ENCODE data around the gene MINDY4.

DNA sequence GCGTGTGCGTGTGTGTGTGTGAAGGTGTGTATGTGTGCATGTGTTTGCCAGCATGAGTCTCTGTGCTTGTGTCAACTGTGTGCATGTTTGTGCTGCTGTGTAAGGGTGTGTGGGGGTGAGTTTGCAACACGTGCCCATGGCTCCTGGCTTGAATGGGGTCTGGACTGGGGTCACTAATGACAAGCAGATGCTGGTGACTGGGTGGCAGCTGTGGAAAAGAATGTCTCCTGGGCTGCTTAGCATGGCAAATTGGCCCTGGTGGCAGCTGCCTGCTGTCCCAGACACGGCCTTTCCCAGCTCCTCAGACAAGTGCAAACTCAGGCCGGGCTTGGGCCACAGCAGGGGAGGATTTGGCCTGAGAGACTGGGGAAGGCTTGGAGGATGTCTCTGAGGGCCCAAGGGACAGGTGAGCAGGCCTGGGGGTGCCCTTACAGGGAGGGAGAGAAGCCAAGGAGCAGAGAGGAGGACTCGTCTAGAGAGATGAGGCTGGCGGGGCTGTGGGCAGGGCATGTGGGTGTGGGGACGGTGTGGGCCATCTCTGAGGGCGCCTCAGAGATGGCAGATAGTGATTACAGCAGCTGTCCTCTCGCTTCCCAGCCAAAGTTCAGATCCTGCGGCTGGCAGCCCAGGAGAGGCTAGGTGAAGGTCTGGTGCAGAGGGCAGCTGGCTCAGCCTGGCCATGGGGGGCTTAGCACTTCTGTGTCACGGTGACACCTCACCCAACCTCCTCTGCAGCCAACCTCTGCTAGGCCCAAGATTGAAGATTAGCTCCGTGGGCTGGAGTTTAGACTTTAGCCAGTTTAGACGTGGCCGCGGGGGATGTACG lies 142.0 kb downstream of the MINDY4 start:
- TF ChIP-seq, protein P1, sequence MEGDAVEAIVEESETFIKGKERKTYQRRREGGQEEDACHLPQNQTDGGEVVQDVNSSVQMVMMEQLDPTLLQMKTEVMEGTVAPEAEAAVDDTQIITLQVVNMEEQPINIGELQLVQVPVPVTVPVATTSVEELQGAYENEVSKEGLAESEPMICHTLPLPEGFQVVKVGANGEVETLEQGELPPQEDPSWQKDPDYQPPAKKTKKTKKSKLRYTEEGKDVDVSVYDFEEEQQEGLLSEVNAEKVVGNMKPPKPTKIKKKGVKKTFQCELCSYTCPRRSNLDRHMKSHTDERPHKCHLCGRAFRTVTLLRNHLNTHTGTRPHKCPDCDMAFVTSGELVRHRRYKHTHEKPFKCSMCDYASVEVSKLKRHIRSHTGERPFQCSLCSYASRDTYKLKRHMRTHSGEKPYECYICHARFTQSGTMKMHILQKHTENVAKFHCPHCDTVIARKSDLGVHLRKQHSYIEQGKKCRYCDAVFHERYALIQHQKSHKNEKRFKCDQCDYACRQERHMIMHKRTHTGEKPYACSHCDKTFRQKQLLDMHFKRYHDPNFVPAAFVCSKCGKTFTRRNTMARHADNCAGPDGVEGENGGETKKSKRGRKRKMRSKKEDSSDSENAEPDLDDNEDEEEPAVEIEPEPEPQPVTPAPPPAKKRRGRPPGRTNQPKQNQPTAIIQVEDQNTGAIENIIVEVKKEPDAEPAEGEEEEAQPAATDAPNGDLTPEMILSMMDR (IDR thresholded peaks at IDR 0.05) = no peak
- TF ChIP-seq POLR2AphosphoS5 (IDR thresholded peaks at IDR 0.05) (no peak), POLR2A (IDR thresholded peaks at IDR 0.05; ENCODE audit: low read depth) (no peak)
